D341Med (cell line): ENCODE measurements around the gene RAB30.
"Not testable (repeated sequence)": the region's sequence is repeated elsewhere in the genome, so short reads cannot be mapped to it uniquely, and the experiment has no call there.

Experiments used
- DNase-seq: peaks from one replicate; pipeline ENCODE4 v3.0.0; 2012; ENCODE audit warnings: low spot score

The RAB30 gene

DNA sequence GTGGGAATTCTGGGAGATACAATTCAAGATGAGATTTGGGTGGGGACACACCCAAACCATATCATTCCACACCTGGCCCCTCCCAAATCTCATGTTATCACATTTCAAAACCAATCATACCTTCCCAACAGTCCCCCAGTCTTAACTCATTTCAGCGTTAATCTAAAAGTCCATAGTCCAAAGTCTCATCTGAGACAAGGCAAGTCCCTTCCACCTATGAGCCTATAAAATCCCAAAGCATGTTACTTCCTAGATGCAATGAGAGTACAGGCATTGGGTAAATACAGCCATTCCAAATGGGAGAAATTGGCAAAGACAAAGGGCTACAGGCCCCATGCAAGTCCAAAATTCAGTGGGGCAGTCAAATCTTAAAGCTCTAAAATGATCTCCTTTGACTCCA, 128.3 kb downstream of the RAB30 start:
- not testable (repeated sequence) for DNase-seq

DNA sequence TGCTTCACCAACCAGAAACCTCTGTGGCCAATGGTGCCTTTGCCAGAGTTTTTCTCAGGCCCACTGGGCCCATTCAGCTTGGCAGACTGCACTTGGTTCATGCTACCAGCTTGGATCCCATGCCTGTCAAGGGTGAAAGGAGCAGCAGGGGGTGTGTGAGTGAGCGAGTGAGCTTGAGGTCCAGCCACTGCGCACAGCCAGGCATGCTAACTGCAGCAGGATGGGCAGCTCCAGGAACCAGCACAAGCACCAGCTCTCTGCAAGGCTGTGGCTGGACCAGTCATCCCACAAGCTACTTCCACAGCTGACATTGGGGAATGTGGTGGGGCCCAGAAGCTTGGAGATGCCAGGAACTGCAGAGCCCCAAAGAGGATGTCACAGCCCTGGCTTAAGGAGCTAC, 129.3 kb downstream of the RAB30 start:
- DNase-seq: no peak

DNA sequence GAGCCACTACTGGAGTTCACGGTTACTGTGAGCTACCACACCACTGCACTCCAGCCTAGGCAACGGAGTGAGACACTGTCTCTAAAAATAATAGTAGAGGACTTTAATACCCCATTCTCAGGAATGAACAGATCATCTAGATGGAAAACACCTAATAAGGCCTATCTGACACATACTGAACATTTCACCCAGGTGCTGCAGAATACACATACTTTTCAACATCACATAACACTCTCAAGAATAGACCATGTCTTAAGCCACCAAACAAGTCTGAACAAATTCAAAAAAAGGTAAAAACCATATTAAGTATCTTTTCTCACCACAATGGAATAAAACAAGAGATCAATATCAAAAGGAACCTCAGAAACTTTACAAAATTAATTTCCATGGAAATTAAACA, 132.2 kb downstream of the RAB30 start:
- DNase-seq: no peak

DNA sequence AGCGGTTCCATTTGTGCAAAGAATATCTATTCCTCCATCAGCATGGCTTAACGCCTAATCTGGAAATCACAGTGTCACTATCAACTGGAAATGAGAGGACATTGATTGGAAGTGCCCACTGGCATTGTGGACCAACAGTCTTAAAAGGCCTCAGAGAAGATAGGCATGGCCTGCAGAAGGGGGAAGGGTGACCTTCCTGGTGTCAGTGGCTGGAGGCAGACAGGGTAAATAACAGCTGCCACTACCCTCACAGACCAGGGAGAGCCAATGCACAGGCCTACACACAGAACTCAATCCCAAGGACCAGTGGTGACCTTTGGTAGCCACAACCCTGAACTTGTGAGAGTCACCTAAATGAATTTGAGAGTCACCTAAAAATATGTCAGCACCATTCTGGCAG, 134.1 kb downstream of the RAB30 start:
- DNase-seq: no peak

DNA sequence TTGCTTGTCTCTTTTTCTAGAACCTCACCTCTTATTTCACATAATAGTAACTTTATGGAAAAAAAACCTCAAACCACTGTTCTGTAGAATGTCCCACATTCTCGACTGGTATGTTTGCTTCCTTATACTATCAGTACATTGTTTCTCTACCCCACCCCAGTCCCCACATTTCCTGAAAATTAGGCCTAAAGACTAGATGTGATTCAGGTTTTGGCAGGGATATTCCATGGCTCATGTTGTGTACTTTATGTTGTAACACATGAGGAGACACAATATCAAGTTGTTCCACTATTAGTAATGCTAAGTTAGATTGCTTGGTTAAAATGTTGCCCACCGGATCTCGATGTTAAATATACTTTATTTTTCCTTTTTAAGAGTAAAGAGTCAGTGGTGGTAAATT, 135.4 kb downstream of the RAB30 start:
- no peak for DNase-seq

DNA sequence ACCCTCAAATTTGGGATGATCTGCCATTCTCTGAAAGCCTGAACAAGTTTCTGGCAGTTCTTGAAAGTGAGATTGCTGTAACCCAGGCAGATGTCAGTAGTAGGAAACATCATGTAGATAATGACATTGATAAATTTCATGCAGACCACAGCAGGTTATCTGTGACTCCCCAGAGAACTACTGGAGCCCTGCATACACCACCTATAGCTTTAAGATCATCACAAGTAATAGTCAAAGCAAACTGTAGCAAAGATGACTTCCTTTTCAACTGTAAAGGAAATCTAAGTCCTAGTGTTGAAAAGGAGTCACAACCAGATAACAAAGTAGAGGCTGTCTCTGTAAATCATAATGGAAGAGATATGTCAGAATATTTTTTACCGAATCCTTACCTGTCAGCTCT, 139.1 kb downstream of the RAB30 start:
- DNase-seq: no peak

DNA sequence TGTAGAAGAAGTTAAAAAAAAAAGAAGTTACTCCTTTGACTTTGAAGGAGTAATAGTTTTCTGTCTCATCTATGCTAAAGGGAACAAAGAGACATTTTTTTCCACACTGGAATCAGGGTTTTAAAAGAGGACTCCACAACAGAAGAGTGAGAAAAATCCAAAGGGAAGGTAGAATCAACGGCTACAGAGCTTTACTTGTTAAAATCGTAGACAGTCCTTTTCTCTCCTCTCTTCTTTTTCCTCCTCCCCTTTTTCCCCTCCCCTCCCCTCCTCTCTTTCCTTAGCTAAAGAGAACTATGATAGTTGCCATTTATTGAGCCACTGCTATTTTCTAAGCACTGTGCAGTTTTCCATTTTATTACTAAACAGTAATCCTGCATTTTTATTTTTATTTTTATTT, 141.0 kb downstream of the RAB30 start:
- DNase-seq: no peak

DNA sequence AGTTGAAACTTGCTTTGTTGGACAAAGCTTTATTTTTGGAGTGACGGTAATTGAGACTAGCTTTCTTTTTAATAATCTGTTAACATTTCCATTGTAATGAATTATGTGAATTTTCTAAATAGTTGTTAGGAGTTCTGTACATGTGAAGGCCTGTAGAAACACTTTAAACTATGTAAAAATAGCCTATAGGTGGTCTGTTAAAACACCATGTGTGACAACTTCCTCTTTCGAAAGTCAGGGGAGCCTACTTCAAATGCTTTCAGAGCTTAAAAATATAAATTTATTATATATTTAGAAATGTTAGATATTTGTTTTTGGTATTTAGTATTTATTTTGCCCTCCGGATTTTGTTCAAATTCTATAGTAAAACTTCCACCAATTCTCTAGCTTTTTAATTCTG, 141.5 kb downstream of the RAB30 start:
- no peak for DNase-seq

DNA sequence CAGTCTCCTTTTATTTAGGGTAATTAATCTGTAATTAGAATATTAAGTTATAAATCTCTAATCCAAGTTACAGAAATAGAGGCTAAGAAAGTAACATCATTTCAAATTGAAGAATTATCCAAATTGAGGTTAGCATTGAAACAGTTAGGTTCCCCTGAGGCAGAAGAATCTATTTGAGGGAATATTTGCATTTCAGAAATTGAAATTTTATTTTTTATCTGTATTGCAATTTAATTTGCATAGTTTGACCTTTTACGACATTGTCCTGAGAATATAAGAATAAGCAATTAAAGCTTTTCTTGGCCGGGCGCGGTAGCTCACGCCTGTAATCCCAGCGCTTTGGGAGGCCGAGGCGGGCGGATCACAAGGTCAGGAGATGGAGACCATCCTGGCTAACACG, 142.6 kb downstream of the RAB30 start:
- no peak for DNase-seq

DNA sequence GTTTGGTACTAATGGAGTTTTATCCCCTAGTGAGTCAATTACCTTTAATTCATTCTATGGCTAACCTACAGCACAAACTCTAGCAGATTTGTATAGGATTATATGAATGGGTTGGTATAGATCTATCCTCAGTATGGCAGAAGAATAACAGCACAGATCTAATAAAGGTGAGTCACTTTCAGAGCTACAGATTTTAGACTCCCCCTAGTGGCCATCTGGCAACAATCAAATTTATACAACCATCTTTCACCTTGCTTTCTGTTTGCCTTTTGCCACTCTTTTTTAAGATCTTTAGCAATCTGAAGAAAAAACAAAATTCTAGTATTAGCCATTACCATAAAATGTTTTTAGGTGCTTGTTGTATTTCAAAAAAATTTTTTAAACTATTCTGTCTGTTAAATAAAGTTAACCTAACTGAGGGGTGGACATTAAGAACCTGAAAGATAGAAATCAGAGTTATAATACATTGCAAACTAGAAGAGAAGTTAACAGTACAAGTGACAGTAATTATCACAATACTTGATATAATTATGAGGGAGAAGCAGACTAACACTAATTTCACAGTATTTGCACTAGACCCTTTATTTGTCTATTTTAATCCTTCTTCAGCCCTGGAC, 144.3 kb downstream of the RAB30 start:
- DNase-seq: peak; percentile 43

DNA sequence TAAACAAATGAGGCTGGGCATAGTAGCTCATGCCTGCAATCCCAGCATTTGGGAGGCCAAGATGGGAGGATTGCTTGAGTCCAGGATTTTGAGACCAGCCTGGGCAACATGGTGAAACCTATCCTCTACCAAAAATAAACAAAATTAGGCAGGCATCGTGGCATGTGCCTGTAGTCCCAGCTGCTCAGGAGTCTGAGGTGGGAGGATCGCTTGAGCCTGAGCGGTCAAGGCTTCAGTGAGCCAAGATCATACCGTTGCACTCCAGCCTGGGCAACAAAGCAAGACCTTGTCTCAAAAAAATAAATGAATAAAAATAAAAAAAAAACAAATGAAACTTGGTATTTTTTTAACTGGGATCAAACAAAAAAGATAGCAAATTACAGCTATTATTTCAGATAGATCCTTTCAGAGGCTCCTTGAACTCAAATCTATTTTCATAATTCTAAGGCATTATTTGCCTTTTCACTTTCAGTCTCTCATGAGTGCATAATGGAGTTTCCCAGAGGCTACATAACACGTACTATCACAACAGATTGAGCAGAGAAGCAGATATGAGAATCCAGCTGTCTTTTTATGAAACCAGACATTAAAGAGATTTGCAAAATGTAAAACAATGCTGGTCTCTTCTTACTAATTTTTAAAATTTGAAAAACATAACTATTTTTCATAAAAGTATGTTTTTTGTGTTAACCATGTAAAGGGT, 147.0 kb downstream of the RAB30 start:
- no peak for DNase-seq
